SH-SY5Y (cell line): ENCODE results near the gene KCNH2.

Source experiments
- GATA2 ChIP-seq: IDR thresholded peaks from 2 replicates; pipeline ENCODE4 v1.6.1; 2011; ENCODE audit warnings: mild to moderate bottlenecking, low read depth, low read length
- GATA3 ChIP-seq: IDR thresholded peaks from 2 replicates; pipeline ENCODE4 v1.6.1; 2011; ENCODE audit warnings: low read depth, mild to moderate bottlenecking, low read length, moderate library complexity

GRCh38 chr7:150968734-150969372, 9.3 kb downstream of the KCNH2 start:
- no peak for TF ChIP-seq GATA2
- no peak for TF ChIP-seq GATA3
